ENCODE data around the gene PDE9A. TPM values are rescaled to one million over a fixed set of nuclear protein-coding genes. Genes with fewer than 3 reads are reported as not detected.

Gene PDE9A
- total RNA-seq, 1 experiment from 2014 or later, result not detected

DNA sequence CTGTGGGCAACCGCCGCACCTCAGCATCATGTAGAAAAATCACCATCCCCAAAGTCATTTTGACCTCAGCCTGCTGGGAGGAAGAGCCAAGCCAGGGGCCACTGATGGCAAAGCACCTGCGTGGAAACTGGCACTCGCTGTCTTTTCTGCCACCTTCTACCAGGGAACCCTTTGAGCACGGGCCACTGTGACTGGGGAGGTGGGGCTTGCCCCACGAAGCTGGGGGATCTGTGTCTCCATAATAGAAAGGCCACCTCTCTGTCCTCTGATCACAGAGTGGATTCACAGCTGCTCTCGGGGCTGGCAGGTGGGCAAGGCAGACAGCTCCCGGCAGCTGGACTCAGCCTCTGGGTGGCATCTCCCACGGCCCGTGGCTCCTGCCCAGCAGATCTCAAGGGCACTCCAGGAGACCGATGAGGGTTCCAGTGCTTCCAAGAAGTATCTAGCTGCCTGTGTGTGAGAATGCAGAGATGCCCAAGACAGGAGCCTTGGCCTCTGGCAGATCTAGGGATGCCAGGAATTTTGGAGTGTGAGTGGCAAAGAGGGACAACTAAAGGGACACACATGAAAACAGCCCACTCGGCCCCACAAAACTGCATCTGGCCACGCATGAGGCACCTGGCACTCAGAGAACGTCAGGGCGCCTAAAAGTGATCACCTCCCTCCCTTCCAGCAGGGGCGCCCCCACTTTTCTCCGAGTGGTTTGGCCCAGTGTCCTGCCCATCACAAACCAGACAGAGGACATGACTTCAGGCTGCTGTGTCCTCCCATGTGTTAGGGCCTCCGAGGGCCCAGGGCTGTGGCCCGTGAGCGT, 102.6 kb downstream of the PDE9A start:
- Histone ChIP-seq H3K4me3 (no peak overlapping the region), H3K27me3 (no peaks in the 10 kb centered on the region), H3K9me3 (no peaks in the 10 kb centered on the region)

DNA sequence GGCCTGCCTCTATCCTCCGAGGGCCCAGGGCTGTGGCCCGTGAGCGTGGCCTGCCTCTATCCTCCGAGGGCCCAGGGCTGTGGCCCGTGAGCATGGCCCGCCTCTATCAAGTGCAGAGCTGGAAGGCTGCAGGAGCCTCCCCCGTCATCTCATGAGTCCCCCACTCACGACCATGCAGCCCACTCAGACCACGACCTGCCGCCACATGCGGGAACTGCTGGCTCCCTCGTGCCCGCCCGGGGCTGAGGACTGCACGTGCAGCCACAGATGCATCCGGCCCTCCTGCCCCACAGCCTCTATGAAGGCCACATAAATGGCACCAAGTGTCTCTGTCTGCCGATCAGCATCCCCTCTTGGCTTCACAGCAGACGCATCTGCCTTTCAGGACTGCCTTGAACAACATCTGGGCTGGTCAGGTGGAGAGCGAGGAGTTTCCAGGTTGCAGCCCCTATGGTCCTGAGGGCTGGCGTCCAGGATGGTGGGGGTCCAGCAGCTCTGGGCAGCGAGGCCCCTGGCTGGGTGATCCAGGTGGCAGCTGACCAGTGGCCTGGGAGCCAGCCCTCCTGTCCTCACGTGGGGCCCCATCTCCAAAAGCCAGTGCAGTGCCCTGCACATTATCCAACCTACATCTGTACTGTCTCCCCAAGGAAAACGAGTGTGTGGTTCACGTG, 103.3 kb downstream of the PDE9A start:
- Histone ChIP-seq H3K9me3 (no peaks in the 10 kb centered on the region), H3K4me3 (no peak overlapping the region), H3K27me3 (no peaks in the 10 kb centered on the region), H3K36me3 (no peaks in the 10 kb centered on the region)
- no peak for DNase-seq

More for the DNA sequence above, 102.6 kb downstream of the PDE9A start:
- H3K36me3 ChIP-seq, result no peaks in the 10 kb centered on the region
- no peak for DNase-seq

DNA sequence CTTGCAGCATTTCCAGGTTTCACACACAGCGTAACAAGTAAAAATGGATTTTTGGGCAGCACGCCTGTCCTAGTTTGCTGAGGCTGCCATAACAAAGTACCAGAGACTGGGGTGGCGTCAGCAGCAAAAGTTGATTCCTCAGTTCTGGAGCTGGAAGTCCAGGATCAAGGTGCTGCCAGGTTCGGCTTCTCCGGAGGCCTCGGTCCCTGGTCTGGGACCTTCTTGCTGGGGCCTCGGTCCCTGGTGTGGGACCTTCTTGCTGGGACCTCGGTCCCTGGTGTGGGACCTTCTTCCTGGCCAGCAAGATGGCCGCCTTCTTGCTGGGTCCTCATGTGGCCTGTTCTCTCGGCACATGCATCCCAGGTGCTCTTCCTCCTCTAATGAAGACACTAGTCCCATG, 104.0 kb downstream of the PDE9A start:
- Histone ChIP-seq H3K9me3 (no peaks in the 10 kb centered on the region), H3K27me3 (no peaks in the 10 kb centered on the region), H3K36me3 (no peaks in the 10 kb centered on the region), H3K4me3 (no peak overlapping the region)
- DNase-seq, result no peak

DNA sequence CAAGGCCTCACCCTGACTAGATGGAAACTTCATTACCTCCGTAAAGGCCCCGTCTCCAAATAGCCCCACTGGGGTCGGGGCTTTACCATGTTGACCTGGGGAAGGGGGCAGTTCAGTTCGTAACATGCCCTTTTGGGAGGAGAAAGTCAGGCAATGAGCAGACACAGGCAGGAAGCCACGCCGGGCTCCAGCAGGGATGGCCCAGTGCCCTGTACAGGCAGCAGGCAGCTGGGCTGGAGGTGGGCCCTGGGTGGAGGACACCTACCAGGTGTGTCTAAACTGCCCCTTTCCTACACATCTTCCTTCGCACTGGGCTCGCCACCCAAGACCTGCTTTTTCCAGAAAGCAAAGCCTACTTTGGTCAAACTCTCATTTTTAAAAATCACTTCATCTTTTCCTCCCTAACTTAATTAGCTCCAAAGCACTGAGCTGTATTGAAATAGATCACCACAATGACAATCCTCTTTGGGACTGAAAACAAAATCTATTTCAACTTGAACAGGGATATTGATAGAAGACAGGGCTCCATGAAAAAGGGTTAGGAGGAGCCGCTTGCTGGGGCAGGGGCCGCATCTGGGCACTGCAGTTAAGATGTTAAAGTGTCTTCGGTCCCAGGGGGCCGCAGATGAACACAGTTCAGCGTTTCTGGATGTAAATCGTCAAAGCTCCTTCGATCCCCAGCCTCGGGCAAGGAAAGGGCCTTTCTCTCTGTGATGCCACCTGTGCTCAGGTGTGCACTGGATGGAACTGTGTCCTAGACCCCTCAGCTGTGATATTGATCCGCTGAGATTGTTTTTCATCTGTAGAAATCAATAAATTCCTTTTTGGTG, 104.6 kb downstream of the PDE9A start:
- no peak overlapping the region for H3K4me3 ChIP-seq
- no peaks in the 10 kb centered on the region for H3K27me3 ChIP-seq
- no peak for DNase-seq
- no peaks in the 10 kb centered on the region for H3K36me3 ChIP-seq
- no peaks in the 10 kb centered on the region for H3K9me3 ChIP-seq

DNA sequence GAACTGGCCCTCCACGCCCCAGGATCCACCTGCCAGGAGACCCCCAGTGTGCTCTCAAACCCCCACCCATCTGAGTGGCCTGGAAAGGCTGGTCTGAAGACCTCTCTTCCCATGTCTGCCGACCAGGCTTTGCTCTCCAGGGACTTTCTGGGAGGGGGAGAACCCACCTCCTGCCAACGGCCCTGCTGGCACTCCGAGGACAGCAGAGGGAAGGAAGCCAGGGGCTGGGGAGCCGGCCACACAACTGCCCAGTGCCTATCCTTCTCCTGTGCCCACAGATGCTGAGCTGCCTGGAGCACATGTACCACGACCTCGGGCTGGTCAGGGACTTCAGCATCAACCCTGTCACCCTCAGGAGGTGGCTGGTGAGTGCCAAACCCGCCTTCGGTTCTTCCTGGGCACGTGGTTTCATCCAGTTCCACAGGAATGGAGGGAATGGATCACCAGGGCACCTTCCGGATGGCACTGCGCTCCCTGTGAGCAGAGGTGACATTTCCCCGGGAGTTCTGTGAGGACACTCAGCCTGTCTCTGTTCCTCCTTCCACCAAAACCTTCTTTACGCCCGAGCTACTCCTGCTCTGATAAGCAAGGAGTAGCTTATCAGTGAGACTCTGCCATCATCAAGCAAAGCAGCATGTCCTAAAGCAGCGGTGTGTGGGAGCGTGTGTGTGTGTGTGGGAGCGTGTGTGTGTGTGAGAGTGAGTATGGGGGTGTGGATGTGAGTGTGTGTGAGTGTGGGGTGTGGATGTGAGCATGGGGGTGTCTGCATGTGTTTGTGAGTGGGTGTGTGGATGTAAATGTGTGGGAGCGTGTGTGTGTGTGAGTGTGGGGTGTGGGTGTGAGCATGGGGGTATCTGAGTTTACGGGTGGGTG, 105.5 kb downstream of the PDE9A start:
- Histone ChIP-seq H3K36me3 (no peaks in the 10 kb centered on the region), H3K9me3 (no peaks in the 10 kb centered on the region), H3K4me3 (no peak overlapping the region), H3K27me3 (no peaks in the 10 kb centered on the region)
- no peak for DNase-seq

DNA sequence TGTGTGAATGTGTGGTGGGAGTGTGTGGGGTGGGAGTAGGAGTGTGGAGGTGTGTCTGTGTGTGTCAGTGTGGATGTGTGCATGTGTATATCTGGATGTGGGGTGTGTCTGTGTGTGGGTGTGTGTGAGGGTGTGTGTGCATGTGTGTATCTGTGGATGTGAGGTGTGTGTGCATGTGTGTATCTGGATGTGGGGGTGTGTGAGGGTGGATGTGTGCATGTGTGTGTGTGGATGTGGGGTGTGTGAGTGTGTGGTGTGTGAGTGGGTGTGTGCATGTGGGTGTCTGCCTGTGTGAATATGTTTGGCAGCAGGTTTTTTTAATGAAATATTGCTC, 106.1 kb downstream of the PDE9A start:
- no peak for DNase-seq
- no peaks in the 10 kb centered on the region for H3K27me3 ChIP-seq

DNA sequence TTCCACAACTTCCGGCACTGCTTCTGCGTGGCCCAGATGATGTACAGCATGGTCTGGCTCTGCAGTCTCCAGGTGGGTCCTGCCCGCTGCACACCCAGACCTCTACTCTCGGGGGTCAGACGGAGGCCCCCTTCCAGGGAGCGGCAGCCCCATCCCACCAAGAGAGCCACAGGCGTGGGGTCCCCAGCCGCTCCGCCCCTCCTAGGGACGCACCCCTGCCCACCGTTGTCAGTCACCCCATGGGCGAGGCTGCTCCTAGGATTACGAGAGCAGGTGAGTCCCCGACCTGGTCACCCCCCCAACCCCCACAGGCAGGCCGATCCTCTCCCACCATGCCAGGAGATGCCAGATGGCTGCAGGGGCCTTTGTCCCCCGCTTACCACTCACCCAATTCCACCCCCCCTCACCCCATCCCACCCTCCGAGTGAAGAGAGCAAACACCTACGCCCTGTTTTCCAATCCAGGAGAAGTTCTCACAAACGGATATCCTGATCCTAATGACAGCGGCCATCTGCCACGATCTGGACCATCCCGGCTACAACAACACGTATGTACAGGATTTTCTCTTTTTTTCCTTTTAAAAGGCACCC, 107.0 kb downstream of the PDE9A start:
- no peaks in the 10 kb centered on the region for H3K27me3 ChIP-seq

More for the DNA sequence above, 106.1 kb downstream of the PDE9A start:
- H3K36me3 ChIP-seq, result no peaks in the 10 kb centered on the region
- no peak overlapping the region for H3K4me3 ChIP-seq
- no peaks in the 10 kb centered on the region for H3K9me3 ChIP-seq

DNA sequence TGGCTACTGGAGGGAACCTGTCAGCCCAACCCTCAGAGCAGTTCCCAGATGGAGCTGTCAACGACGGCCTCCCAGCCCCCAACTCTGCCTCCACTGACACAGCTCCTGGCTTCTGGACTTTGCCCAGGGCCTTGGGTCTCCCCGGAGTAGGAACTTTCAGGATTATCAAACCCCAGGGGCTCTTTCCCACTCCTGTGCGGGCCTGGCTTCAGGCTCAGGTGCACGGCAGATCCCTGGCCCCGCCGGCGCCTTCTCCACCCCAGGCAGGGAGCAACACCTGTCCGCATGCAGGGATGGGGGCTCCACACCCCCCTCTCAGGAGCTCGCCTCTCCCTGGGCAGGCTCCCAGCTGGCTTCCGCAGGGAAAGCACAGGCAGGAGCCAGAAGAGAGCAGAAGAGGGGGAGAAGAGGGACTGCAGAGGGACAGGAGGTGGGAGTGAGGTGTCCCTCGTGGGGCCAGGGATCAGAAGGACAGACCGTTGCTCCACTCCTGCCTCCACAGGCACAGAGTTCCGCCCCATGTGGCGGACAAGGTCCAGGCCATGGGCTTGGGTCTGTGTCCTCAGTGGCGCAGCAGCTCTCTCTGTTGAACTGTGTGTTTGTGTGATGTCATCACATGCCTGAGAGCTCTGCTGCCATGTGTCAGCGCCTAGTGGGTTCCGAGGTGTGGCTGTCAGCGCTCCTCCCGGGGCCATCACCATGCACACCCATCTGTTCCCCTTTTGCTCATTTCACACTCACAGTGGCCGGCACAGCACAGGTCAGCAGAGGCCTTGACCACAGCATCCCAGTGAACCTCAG, 107.7 kb downstream of the PDE9A start:
- Histone ChIP-seq H3K9me3 (no peaks in the 10 kb centered on the region), H3K4me3 (no peak overlapping the region), H3K27me3 (no peaks in the 10 kb centered on the region), H3K36me3 (no peaks in the 10 kb centered on the region)
- no peak for DNase-seq

More for the DNA sequence above, 107.0 kb downstream of the PDE9A start:
- no peaks in the 10 kb centered on the region for H3K36me3 ChIP-seq
- DNase-seq, result no peak
- no peaks in the 10 kb centered on the region for H3K9me3 ChIP-seq
- no peak overlapping the region for H3K4me3 ChIP-seq

DNA sequence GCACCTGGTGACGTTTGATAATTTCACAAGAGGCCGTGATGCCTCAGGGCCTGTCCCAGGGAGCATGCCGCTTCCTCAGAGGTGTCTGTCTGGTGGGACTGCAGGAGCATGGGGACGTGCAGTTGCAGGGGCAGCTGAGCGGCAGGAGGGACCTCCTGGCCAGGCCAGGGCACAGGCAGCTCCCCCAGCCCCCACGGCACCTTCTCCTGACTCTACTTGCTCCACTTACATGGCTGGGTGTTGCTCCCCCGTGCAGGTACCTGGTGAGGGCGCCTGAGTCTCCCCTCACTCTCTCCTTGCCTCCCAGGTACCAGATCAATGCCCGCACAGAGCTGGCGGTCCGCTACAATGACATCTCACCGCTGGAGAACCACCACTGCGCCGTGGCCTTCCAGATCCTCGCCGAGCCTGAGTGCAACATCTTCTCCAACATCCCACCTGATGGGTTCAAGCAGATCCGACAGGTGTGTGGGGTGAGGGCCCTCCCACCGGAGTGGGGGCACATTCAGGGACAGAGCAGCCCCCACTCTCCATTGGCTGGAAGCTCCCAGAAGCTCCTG, 108.4 kb downstream of the PDE9A start:
- DNase-seq, result no peak
- H3K9me3 ChIP-seq, result no peaks in the 10 kb centered on the region
- H3K4me3 ChIP-seq, result no peak overlapping the region
- no peaks in the 10 kb centered on the region for H3K36me3 ChIP-seq
- no peaks in the 10 kb centered on the region for H3K27me3 ChIP-seq

DNA sequence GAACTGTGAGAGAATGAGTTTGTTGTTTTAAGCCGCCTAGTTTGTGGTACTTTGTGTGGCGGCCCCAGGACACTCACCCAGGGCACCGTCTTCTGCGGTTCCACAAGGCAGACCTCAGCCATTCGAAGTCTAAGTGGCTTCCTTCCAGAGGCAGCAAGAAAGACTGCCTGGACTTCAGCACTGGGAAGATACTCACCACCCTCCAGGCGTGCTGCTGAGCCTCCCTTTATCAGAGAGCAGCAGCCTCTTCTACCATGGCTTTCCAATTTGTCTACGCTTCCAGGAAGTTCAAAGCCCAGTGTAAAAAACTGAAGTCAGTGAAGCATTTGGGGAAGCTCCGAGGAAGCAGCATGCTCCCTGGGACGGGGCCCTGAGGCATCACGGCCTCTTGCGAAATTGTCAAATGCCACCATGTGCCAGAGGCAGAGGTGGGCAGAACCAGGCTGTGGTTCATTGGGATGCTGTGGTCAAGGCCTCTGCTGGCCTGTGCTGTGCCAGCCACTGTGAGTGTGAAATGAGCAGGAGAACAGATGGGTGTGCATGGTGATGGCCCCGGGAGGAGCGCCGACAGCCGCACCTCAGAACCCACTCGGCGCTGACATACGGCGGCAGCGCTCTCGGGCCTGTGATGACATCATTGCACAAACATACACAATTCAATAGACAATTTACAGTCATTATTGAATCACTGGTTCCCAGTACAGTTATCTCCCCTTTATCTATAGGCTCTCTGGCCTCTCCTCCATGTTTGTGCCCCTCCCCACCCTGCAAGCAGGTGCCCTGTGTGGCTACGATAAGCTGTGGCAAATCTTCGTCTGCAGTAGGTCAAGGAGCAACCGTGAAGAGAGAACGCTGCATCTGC, 110.4 kb downstream of the PDE9A start:
- Histone ChIP-seq H3K9me3 (no peaks in the 10 kb centered on the region), H3K4me3 (no peak overlapping the region), H3K36me3 (no peaks in the 10 kb centered on the region), H3K27me3 (no peaks in the 10 kb centered on the region)
- DNase-seq, result no peak

DNA sequence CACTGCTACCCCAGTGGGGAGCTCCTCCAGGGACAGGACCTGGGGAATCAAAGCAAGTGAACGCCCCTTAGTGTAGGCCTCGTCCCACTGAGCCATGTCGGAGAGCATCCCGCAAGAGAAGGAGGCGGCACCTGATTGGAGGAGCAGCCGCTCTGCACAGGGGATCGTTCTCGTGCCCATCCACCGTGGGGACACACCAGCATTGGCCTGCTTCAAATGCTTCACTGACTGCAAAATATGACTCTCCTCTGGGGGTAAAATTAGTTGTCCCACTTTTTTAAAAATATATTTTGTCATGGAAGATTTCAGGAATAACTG, 111.0 kb downstream of the PDE9A start:
- no peak for DNase-seq
- no peaks in the 10 kb centered on the region for H3K9me3 ChIP-seq
- H3K4me3 ChIP-seq, result no peak overlapping the region
- H3K36me3 ChIP-seq, result no peaks in the 10 kb centered on the region
- H3K27me3 ChIP-seq, result no peaks in the 10 kb centered on the region

DNA sequence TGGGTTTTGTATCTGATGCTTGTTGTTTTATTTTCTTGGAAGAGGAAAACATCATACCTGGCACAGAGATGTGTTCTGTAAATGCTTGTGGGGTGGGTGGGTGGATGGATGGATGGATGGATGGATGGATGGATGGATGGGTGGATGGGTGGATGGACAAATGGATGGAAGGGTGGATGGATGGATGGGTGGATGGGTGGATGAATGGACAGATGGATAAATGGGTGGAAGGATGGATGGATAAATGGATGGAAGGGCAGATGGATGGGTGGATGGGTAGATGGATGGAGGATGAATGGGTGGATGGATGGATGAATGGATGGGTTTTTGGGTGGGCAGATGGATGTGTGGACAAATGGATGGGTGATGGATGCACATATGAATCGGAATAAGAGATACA, 111.5 kb downstream of the PDE9A start:
- H3K9me3 ChIP-seq, result no peaks in the 10 kb centered on the region
- DNase-seq, result no peak
- no peaks in the 10 kb centered on the region for H3K27me3 ChIP-seq
- H3K4me3 ChIP-seq, result no peak overlapping the region
- no peaks in the 10 kb centered on the region for H3K36me3 ChIP-seq

DNA sequence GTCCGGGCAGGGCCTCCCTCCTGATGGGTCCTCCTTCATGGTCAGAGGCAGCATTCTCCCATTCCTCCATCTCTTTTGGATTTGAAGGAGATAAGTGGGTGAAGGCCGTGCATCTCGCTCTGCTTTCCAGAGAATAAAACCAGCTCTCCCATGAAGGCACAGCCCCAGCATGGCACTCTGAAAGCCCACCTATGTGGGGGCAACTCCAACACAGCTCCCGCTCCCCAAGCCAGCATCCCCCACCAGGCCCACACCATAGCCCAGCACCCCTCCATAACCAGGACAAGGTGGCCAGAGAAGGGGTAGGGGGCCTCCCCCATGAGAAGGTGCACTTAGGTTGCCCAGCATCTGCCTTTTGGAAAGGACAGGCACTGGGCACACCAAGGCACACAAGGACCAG, 112.2 kb downstream of the PDE9A start:
- H3K27me3 ChIP-seq, result no peaks in the 10 kb centered on the region
- no peak overlapping the region for H3K4me3 ChIP-seq
- no peaks in the 10 kb centered on the region for H3K36me3 ChIP-seq
- H3K9me3 ChIP-seq, result no peaks in the 10 kb centered on the region
- DNase-seq, result no peak

DNA sequence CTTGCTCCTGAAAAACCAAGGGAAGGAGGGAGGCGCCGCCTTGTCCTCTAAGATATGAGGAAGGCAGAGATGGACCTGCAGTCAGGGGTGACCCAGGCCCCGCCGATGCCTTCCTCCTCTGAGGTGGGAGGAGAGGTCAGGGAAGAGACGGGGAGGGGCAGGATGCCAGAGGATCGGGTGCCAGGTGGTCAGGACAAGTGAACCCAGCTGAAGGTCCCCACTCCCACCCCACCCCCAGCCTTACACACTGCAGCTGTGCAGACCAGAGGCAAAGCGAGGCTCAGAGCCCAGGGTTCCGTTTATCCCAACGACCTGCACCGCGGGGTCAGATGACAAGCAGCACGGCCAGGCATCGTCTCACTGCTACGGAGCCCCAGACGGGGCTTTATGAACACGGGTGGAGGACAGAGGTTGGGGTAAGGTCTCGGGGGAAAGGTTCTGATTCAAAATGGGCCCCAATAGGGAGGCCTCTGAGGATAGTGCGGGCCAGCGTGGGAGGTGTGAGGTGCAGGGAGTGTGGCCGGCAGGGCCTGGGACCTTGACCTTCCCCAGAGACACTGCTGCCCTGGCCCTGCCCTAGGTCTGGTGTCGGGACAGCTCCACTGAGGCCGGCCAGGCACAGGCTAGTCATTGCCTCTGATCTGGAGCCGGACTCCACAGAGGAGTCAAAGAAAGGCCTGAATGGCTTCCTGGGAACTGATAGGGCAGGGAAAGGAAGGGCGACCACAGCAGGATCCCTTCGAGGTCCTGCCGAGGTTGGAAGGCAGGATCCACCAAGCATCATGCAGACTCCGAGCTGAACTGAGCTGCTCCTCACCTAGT, 113.5 kb downstream of the PDE9A start:
- H3K36me3 ChIP-seq, result no peaks in the 10 kb centered on the region
- DNase-seq, result no peak
- H3K27me3 ChIP-seq, result no peaks in the 10 kb centered on the region
- no peak overlapping the region for H3K4me3 ChIP-seq
- H3K9me3 ChIP-seq, result no peaks in the 10 kb centered on the region
